NCI-H69 (cell line): ENCODE data around the gene SYNPR.

ENCODE experiments used
- DNase-seq: peaks from one replicate; lab custom pipeline; 2025; lab: John Stamatoyannopoulos, UW

Gene SYNPR

GRCh38 chr3:63384382-63384781 is 106.3 kb downstream of the SYNPR start:
- no peak for DNase-seq

GRCh38 chr3:63385629-63386028 is 107.5 kb downstream of the SYNPR start:
- DNase-seq = no peak

DNA sequence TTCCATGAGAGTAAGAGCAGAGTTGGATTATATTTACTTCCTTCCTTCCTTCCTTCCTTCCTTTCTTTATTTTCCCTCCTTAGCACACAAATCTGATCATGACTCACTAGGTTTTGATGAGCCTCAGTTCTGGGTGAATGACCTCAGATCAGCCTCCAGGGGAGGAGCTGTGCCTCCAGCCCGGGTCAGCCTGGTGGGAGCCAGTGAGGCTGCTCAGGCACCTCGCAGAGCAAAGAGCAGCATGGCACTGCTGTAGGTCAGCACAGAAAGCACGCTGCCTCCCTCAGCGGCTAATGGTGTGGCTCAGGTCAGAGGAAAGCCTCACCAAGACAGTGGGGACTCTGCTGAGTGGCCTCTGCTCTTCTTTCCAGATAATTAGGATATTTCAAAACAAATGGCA is 108.5 kb downstream of the SYNPR start:
- peak; percentile 84 for DNase-seq

DNA sequence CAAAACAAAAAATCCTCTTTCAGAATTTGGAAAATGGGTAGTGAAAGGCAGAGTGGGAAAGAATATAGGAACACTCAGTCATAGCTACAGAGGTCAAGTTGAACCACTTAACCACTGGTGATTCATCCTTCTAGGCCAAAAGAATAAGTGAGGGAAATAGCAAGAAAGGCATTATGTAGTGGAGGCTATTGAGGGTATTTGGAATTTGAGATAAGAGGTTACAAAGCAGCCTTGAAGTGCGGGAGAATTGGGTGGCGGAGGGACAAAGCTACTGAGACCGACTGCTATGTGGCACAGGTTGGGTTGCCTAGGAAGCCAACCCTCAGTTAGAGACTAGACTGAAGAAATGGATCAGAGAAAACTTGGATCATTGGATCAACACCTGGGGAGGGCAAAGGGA is 109.5 kb downstream of the SYNPR start:
- DNase-seq = no peak

GRCh38 chr3:63390710-63391230 is 112.7 kb downstream of the SYNPR start:
- no peak for DNase-seq

- DNase-seq = no peak
These were observed 117.9 kb downstream of the SYNPR start for GRCh38 chr3:63395960-63396359.

DNA sequence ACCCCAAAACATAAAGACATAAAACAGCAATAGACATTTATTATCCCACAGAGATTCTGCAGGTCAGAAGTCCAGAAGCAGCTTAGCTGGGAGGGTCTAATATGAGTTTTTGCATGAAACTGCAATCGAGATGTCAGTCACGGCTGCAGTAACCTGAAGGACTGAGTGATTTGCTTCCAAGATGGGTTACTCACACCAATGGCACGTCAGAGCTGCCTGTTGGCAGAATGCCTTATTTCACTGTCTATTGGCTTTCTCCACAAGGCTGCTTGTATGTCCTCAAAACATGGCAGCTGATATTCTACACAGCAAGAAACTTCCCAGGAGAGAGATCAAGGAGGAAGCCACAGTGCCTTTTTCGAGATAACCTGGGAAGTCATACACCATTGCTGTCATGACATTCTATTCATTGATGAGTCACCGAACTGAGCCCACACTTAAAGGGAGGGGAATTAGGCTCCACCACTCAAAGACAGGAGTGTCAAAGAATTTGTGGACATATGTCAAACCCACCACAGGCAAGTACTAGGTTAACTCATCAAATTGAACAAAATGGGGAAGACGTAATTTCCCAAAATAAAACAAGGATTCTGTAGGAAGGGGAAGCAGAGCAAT is 122.2 kb downstream of the SYNPR start:
- DNase-seq = no peak

DNA sequence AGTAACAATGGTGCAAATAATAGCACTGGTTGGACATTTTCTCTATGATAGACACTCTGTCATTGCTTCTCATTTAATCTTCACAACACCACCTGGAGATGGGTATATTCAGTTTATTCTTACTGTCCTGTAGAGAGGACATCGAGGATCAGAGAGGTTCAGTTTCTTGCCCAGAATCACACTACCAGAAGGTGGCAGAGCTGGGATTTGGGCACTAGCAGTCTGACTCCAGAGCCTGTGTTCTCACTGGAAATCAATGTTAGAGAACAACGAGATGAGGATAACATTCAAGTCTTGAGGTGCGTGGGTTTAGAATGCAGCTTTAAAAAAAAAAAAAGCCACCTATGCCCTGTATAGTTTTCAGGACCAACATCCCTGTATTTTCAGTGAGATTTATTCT is 127.8 kb downstream of the SYNPR start:
- no peak for DNase-seq

DNA sequence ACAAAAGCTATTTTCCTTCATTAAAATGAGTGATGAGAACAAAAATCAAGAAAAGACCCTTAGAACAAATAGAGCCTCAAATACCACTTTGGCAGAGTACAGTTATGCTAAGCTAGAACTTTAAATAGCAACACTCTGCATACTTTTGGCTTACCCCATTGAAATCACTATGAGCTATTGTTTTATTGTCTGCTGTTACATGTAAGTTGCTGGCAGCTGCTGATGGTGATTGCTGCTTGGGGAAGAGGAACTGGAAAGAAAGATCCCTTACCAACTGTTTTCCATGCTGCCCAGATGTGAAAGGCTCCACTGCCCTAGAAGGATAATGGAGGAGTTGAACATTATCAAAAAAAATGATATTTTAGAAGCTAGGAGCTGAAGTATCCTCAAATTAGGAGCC is 135.4 kb downstream of the SYNPR start:
- no peak for DNase-seq

GRCh38 chr3:63414607-63415006 is 136.5 kb downstream of the SYNPR start:
- DNase-seq = no peak

DNA sequence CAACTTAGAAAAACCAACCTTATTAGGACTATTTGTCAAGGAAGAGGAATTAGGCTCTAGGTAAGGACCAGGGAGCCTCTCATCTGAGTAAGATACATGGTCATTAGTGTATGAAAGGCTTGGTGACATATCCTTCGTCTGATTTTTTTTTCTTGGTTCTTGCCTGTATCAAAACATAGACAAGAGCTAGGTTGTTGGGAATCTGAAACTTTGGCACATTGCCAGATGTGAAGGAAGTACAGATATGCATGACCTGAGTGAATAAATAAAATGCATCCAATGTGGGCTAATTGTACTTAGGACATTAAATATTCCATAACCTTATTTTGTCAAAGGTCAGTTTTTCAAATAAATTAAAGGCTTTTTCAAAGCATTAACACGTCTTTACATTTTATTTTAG is 151.8 kb downstream of the SYNPR start:
- DNase-seq = peak; percentile 38

DNA sequence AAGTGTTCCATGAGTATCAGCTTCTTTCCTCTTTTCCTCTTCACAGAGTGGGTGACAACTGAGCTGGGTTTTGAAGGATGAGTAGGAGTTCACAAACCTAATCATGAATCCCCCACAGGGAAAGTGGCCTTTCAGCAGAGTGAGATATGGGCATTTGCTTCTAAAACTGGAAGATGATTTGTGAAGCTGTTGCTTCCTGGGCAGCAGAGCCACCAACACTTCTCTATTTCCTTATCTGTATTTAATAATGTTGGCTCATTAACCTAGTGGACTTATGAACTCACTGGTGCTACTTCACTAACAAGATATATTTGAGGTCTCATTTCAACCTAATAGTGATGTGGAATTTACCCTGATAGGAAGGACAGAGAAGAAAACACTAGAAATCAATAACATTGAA is 152.8 kb downstream of the SYNPR start:
- no peak for DNase-seq

DNA sequence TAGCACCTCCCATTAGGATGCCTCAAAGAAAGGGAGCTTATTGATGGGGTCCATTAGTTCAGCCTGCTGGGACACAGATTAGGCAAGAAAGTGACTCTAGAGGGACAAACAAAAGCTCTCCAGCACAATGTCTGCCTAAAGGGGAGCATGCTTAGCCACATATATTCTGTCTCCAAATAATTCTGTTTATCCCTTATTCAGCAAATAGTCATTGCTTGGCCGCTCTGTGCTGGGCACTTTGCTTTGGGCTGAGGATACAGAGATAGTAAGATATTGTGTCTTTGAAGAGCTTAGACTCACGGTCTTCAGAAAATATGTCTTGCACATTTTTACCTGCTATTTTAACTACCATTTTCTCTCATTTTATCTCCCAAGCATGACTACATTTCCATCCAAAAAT is 159.8 kb downstream of the SYNPR start:
- no peak for DNase-seq

DNA sequence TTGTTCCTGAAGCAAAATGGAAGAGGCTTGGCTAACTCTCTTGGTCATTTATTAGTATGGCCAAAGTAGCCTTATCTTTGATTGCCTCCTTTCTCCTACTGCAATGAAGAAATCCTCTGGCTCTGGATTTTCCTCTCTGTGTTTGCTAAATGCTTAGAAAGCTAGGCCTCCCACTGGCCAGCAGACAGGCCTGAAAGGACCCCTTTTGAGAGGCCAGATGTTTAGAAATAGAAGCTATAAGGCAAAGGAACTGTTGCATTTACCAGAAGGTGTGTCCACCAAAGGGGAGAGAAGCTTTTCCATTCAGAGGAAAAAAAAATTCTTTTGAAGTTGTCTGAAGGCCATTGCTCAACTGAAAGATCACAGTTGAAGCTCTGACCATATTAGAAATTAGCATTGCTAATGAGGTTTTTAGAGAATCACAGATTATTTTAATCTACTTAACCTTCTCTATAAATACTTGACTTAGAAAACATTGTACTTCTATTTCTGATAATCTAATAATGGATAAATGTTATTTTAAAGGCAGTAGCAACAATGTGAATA is 160.8 kb downstream of the SYNPR start:
- peak; percentile 79 for DNase-seq

GRCh38 chr3:63441262-63441661 is 163.2 kb downstream of the SYNPR start:
- DNase-seq = peak; percentile 27

DNA sequence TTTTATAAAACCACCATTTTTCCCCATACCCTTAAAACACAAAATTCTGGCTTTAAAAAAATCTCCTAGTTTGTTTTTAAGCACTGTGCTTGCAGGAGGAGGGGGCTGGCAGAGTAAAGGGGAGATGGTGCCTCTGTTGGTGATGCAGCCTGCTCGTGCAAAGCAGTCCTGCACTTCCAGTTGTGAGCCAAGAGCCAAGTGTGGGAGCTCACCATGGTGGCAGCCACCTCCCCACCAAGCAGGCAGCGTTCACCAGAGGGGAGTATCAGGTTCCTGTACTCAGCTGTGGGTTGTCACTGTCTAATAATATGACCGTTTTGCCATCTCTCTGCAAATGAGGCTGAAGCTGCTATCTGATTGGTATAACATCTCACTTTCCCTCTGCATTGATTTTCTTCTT is 164.8 kb downstream of the SYNPR start:
- DNase-seq = peak; percentile 40

DNA sequence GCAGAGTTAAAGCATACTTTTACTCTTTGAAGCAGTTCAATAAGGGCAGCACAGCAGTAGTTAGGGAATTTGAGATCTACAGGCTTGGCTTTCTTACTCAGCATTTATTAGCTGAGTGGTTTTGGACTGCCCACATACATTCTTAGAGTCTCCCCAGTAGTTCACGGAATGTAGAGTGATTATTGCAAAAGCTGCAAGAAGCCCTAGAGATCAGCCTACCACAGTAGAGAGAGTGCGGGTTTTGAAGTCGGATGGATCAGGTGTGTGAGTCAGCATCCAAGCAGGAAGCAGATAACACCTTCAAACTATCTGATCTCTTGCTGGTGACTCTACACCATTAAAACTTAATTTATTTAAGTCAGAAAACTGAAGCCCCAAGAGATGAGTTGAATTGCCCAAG is 171.9 kb downstream of the SYNPR start:
- no peak for DNase-seq

DNA sequence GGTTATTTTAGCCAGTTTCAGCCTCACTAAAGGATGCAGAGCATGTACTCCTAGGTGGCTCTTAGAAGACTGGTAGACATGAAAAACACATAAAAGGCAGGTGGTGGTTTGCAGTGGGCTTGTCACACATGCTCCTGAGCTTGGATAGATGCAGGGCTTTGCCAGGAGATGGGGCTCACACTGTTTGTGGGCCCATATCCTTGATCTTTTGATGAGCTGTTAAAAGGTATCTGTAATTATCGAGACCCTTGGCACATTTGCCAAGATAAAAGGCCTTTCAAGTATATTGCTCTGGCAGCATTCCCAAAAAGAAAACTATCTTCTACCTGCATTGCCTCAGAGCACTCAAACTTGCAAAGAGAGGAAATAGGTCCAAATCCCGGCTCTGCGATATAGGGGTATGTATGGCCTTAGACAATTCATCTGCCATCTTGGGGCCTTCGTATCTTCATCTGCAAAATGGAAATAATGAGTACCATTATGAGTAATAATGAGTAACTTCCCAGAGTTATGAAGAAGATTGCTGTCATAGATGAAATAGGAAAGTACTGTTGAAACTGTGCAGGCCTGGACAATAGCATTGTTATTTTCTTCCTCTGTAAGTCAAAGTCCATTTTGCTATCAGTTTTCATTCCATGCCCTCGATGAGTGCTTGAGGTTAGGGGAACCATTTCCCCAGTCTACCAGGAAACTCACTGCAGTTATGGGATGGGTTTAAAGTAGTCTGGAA is 172.7 kb downstream of the SYNPR start:
- peak; percentile 11 for DNase-seq

- no peak for DNase-seq
These were observed 178.8 kb downstream of the SYNPR start for GRCh38 chr3:63456901-63457300.

- no peak for DNase-seq
These were observed 180.3 kb downstream of the SYNPR start for GRCh38 chr3:63458405-63458804.

- DNase-seq = peak; percentile 31
These were observed 184.6 kb downstream of the SYNPR start for GRCh38 chr3:63462732-63463131.

DNA sequence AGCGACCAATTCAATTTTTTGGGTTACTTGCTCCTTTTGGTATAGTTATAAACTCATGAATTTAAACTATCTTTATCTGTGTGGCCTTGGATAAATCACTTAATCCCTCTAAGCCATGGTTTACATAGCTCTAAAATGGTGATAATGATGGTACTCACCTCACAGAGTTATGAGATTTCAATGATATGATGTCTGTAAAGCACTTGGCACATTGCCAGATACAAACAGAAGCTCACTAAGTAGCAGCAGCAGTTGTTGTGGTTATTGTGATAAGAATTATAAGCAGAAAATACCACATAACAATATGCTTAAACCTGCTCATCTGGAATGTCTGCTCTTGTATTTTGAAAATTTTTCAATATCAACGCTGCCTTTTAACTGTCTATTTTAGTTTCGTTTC is 189.3 kb downstream of the SYNPR start:
- peak; percentile 52 for DNase-seq

DNA sequence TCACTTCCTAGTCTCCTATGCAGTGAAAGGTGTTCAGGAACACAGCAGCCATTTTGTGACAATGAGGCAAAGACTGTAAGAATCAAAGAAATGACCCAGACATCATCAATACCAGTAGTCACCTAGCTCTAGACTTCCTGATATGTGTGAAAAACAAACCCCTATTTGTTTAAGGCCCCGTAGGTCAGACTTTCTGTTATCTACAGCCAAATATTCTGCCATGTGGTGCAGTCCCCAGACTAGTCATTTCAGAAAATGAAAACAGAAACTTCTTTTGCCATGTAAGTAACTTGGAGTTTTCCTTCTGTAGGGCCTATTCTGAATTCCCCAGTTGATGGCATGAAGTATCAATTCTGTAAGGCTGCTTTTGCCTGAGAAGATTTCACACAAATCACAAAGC is 192.6 kb downstream of the SYNPR start:
- DNase-seq = no peak
